ENCODE data around the gene NAA80. TPM values are rescaled to one million over a fixed set of nuclear protein-coding genes. Genes with fewer than 3 reads are reported as not detected.
"Not testable (repeated sequence)": the region's sequence is repeated elsewhere in the genome, so short reads cannot be mapped to it uniquely, and the experiment has no call there.

The NAA80 gene
- total RNA-seq, 1 donor from 2014 or later = 12.7 TPM

DNA sequence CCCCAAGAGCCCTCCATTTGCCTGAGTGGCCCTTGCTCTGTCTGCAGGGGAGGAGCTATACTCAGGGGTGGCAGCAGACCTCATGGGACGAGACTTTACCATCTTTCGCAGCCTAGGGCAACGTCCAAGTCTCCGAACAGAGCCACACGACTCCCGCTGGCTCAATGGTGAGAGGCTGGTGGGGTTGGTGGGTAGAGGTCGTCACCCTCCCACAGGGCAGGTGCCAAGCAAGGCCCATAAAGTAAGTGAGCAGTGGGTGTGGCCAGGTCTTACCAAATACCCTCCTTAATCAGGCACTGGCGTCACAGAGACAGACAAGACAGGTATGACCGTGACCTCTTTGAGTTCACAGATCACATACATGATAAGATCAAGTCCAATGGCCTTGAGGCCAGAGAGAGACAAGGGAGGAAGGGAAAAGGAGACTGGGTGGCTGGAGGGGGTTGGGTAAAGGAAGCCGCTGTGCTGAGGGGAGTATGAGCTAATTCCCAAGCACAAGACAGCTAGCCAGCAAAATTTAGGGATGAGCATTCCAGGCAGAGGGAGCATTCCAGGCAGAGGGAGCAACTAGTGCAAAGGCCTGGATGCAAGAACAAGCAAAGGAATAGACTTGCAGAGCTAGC, 27.8 kb downstream of the NAA80 start:
- DNase-seq (ENCODE audit: low spot score) = no peak

- DNase-seq (ENCODE audit: low spot score) = no peak
These were observed 28.6 kb downstream of the NAA80 start for GRCh38 chr3:50270422-50271224.

DNA sequence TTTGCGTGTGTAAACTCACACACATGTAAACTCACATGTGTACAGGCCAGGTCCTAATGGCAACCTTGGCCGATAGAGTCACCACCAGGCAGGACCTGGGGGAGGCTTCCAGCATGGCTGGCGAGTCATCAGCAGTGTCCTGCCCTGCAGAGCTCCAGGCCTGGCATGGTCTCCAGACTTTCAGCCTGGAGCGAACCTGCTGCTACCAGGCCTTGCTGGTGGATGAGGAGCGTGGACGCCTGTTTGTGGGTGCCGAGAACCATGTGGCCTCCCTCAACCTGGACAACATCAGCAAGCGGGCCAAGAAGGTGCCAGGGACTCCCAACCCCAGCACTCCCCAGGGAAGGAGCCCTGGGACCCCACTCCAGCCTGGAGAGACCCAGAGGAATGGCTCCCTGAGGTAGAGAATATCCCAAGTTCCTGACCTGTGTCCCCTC, 29.2 kb downstream of the NAA80 start:
- no peak for DNase-seq (ENCODE audit: low spot score)

- DNase-seq (ENCODE audit: low spot score) = no peak
These were observed 29.7 kb downstream of the NAA80 start for GRCh38 chr3:50269460-50269859.

DNA sequence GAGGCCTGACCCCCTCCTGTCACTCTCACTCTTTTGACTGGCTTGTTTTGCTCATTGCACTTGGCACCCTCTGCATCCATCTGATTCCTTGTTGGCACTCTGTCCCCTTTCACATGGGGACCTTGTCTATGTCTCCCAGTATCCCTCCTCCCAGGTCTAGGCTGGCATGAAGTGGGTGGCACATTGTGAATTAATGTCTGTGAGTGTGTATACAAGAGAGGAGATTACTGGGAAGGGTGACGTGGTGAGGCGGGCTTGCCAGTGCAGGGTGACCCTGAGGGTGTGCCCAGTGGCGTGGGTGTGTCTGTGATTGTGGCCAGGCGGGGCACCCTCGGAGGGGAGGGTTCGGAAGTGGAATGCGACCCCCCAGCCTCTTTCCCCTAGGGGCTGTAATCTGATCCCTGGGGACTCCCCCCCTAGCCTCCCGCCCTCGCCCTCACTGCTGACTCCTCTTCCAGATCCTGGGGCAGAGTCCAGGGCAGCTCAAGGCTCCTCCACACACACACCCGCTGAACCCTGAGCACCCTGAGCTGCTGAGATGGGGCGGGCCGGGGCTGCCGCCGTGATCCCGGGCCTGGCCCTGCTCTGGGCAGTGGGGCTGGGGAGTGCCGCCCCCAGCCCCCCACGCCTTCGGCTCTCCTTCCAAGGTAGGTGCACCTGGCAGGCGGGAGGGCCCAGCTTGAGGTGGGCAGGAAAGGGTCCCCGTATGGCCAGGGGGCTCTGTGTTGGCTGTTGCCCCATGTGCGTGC, 30.3 kb downstream of the NAA80 start, which contains the start of gene SEMA3B:
SEMA3B (plus strand) TSS at position 445 of the 749 bp plus-strand sequence; CDS start at position 539, 94 bp downstream.
- peak; percentile 84 for DNase-seq (ENCODE audit: low spot score)

DNA sequence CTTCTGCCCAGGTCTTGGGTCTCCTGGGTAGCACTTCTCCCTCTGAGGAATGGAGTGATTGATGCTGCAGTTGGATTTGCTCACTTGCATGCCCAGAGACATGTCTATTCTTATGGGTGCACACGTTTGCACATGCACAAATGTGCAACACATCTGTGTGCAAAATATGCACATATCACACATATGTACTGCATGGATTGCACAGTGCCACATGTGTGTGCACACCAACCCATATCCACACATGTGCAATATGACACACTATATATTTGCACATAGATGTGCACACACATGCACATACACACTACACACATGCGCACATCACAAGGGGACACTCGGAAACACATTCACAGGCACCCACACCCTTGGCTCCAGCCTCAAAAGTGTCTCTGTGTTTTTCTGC, 30.9 kb downstream of the NAA80 start:
- no peak for DNase-seq (ENCODE audit: low spot score)

DNA sequence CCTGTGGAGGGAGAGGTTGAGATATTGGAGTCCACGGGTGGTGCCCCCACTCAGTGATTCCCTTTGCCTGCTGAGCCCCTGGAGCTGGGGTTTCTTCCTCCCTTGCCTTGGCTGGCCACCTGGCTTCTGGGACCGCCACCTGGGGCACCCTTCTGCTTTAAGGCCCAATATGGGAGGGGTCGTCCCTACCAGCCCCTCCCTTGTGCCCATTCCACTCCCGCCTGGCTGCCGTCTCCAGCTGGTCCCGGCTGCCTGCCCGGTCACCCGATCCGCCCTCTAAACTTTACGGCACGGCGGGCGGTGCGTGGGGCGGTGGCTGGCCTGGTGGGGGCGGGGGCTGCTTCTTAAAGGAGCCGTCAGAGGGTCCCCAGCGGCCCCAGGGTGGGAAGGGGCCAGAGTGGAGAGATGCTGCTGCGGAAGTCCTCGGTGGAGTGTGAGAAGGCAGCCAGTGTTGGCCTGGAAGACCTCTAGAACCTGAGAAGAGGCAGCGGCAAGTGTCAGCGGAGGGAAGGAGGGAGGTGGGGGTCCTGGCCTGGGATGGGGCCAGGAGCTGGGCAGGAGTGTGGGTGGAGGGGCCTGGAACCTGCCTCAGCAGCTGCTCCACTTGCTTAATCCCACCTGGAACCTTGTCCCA, 31.8 kb downstream of the NAA80 start:
- peak; percentile 66 for DNase-seq (ENCODE audit: low spot score)

- no peak for DNase-seq (ENCODE audit: low spot score)
These were observed 32.4 kb downstream of the NAA80 start for GRCh38 chr3:50266836-50267235.

GRCh38 chr3:50266017-50266416, 33.2 kb downstream of the NAA80 start:
- DNase-seq (ENCODE audit: low spot score) = no peak

- no peak for DNase-seq (ENCODE audit: low spot score)
These were observed 33.6 kb downstream of the NAA80 start for GRCh38 chr3:50265571-50265970.

- DNase-seq (ENCODE audit: low spot score) = no peak
These were observed 34.2 kb downstream of the NAA80 start for GRCh38 chr3:50264964-50265485.

- DNase-seq (ENCODE audit: low spot score) = peak; percentile 78
These were observed 34.7 kb downstream of the NAA80 start for GRCh38 chr3:50264383-50264963.

DNA sequence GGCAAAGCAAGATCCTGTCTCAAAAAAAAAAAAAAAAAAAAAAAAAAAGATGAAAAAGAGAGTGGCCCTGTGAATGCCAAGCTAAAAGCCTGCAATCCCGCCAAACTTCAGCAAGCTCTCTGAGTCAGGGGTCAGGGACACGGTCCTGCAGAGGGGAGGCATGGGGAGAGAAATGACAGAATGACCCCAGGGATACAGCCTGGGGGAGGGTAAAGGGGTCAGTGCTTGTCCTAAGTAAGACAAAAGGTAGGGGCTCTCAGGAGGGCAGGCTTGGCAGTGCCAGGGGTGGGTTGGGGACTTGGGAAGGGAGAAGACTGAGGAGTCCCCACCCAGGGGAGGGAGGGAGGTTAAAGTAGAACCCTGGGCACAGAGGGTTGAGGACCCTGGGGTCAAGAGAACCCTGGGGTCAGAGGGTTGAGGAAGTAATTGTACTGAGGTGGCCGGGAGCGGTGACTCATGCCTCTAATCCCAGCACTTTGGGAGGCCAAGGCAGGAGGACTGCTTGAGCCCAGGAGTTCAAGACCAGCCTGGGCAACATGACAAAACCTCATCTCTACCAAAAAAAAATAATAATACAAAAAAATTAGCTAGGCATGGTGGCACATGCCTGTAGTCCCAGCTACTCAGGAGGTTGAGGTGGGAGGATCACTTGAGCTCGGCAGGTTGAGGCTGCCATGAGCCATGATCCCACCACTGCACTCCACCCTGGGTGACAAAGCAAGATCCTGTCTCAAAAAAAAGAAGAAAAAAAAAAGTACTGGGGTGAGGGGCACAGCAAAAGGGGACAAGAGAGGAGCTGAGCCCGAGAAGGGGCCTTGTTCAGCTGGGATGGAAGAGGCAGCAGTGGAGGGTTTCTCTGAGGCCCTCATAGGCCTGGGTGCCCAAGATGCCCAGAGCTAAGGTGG, 35.5 kb downstream of the NAA80 start:
- no peak for DNase-seq (ENCODE audit: low spot score)

- no peak for DNase-seq (ENCODE audit: low spot score)
These were observed 36.4 kb downstream of the NAA80 start for GRCh38 chr3:50262778-50263177.

GRCh38 chr3:50262200-50262599, 37.0 kb downstream of the NAA80 start:
- DNase-seq (ENCODE audit: low spot score) = not testable (repeated sequence)

GRCh38 chr3:50261505-50261904, 37.7 kb downstream of the NAA80 start:
- DNase-seq (ENCODE audit: low spot score) = no peak

GRCh38 chr3:50260942-50261441, 38.2 kb downstream of the NAA80 start:
- no peak for DNase-seq (ENCODE audit: low spot score)

DNA sequence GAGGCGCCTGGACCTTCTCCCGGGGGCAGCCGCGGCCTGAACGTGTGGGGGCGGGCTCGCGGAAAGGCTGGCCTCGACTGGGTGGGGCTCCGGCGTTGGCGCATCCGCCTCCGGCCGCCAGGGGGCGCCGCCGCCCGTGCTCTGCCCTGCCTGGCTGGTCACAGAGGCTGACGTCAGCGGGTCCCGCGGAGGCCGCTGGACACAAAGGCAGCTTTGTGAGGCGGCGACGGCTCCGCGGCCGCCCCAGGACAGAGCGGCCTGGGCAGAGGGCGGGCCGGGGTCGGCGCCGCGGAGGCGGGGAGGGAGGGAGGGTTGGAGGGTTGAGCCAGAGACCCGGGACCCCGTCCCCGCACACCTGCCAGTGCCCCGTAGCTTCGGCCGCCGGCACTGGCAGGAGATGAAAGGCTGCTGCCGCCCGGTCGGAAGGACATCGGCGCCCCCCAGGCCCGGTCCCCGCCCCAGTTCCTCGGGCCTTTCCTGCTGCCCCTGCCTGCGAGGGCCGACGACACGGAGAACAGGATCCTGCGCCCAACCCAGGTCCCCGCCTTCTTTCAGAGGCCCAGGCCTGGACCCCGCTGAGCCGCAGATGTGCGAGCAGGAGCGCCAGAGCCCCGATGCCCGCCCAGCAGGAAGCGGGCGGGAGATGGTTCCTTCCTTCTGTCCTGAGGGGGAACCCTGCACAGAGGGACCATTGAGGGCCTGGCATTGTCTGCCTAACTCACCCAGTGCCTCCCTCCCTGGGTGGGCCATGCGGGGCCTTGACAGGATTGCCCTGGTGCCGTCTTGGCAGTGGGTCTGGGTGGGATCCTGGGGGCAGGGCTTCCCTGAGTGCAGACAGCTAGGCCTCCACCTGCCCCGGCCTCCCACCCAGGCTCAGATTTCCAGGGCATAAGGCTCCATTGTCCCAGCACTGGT, 38.9 kb downstream of the NAA80 start:
- peak; percentile 95 for DNase-seq (ENCODE audit: low spot score)

- DNase-seq (ENCODE audit: low spot score) = no peak
These were observed 39.7 kb downstream of the NAA80 start for GRCh38 chr3:50259432-50260026.
